ENCODE data around the gene TINAGL1. TPM values are rescaled to one million over a fixed set of nuclear protein-coding genes. Genes with fewer than 3 reads are reported as not detected.
"Not testable (repeated sequence)": the region's sequence is repeated elsewhere in the genome, so short reads cannot be mapped to it uniquely, and the experiment has no call there.

The TINAGL1 gene
- total RNA-seq, 1 donor from 2014 or later = 12.0 TPM

DNA sequence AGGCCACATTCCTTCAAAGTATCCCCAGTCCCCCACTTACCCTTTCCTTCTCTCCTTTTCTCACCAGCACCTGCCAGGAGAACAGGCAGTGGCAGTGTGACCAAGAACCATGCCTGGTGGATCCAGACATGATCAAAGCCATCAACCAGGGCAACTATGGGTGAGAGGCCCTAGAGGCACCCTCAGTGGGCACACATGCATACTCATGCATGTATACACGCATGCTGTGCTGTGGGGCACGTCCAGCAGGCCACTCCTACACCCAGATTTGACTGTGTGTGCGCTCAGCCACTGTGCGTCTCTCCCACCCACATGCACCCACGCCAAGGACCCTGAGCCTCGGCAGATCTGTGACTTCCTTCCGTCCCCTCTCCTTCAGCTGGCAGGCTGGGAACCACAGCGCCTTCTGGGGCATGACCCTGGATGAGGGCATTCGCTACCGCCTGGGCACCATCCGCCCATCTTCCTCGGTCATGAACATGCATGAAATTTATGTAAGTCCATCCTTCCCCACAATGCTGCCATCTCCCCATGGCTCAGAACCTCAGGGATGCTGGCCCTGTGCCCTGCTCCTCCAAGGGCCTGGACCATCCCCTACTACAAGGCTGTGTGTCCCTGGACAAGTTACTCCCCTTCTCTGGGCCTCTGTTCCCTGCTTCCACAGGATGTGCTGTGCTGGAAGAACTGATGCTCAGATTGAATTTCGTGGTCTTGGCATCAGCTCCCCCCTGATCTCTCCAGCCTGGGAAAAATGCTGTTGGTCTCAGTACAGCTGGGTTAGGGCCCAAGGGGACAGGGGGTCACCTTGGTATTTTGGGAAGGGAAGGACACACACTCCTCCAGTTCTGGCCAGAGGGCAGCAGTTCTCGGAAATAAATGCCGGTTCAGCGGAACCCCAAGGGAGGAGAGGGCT is 7.0 kb downstream of the TINAGL1 start:
- ATAC-seq (no peak), DNase-seq (ENCODE audit: low spot score) (peak; percentile 40)

DNA sequence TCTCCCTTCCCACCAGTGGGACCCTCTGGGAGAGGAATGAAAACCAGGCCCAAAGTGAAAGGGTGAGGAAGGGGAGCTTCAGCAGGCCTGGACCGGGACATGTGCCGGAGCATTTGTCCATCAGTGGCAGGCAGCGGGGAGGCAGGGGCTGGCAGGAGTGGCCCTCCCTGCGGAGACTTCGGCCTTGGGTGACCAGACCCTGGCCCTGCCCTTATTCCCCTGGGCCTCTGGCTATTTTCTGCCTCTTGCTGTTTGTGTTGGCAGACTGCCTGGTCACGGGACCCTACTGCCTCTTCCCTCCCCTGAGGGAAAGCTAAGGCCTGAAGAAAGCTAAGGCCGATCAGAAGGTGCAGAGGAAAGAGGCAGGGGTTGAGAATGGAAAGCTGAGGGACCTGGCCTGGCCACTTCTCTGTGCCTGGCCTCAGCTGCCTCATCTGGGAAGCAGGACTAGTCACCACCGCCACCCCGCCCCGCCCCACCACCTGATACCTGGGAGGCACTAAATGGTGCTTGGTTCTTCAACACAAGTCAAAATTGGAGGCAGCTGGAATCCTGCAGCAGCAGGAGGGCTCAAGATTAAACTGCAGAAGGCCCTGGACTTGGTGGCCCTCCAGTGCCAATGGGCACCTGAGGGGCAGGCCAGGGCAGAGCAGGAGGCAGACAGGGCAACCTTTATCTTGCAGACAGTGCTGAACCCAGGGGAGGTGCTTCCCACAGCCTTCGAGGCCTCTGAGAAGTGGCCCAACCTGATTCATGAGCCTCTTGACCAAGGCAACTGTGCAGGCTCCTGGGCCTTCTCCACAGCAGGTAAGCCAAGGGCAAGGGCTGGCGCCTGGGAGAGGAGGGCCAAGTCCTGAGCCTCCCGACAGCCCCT is 7.9 kb downstream of the TINAGL1 start:
- DNase-seq (ENCODE audit: low spot score) (peak; percentile 75), ATAC-seq (peak; percentile 58)

DNA sequence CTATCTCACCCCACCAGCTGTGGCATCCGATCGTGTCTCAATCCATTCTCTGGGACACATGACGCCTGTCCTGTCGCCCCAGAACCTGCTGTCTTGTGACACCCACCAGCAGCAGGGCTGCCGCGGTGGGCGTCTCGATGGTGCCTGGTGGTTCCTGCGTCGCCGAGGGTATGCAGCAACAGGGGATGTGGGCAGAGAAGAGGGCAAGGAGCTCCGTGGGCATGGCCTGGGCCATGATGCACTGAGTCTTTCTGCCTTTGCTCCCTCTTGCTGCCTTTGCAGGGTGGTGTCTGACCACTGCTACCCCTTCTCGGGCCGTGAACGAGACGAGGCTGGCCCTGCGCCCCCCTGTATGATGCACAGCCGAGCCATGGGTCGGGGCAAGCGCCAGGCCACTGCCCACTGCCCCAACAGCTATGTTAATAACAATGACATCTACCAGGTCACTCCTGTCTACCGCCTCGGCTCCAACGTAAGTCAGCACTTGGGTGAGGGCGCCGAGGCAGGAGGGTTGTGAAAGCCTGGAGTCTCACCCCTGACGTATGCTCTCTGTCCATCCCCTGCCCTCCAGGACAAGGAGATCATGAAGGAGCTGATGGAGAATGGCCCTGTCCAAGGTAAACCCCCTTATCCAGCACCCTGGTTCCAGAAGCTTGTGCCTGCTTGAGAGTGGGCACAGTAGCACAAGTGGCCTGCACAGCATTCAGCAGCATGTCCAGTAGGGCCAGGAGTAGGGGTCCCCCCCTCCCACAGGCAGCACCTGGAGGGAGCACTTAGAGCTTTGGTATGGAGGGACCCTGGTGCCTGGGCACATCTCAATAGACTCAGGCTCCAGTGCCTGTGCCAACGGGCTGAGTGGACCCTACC is 8.8 kb downstream of the TINAGL1 start:
- DNase-seq (ENCODE audit: low spot score) (no peak), ATAC-seq (no peak)

DNA sequence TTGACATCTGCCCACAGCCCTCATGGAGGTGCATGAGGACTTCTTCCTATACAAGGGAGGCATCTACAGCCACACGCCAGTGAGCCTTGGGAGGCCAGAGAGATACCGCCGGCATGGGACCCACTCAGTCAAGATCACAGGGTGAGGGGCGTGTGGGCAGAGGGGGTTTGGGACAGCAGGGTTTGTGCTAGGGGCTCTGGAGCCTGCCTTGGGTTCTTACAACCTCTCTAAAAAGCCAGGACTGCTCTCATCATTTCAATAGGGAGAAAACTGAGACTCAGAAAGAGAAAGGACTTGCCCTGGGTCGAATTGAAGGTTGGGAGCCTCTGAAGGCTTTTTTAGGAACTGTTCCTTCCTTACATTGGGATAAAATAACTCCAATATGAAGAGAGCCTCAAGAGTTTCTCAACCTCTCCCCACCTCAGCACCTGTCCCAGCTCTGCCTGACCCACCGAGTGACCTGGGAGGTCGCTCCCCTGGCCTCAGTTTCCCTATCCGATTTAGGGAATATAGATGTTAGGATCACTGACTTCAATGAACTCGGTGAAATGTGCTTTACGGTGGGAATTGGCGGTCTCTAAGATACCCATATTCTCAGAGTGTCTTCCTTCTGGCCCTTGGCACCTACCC is 9.5 kb downstream of the TINAGL1 start:
- no peak for DNase-seq (ENCODE audit: low spot score)
- no peak for ATAC-seq

DNA sequence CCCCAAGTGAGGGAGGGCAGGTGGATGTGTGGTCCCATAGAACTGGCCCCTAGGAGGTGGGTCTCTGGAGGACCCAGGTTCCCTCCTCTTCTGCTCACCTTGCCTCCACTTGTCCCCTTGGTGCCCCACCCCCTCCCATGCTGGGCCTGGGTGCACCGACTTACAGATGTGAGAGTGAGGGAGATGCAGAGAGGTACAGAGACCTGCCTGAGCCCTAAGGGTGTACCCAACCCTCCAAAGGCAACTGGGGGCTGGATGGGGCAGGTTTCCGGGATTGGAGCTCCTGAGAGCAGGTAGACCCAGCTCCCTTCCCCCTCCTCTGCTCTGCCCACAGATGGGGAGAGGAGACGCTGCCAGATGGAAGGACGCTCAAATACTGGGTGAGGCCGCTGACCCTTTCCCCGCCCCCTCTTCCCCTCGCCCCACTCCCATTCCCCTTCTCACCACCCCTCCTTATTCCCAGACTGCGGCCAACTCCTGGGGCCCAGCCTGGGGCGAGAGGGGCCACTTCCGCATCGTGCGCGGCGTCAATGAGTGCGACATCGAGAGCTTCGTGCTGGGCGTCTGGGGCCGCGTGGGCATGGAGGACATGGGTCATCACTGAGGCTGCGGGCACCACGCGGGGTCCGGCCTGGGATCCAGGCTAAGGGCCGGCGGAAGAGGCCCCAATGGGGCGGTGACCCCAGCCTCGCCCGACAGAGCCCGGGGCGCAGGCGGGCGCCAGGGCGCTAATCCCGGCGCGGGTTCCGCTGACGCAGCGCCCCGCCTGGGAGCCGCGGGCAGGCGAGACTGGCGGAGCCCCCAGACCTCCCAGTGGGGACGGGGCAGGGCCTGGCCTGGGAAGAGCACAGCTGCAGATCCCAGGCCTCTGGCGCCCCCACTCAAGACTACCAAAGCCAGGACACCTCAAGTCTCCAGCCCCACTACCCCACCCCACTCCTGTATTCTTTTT is 10.3 kb downstream of the TINAGL1 start:
- ATAC-seq (no peak), DNase-seq (ENCODE audit: low spot score) (no peak)

DNA sequence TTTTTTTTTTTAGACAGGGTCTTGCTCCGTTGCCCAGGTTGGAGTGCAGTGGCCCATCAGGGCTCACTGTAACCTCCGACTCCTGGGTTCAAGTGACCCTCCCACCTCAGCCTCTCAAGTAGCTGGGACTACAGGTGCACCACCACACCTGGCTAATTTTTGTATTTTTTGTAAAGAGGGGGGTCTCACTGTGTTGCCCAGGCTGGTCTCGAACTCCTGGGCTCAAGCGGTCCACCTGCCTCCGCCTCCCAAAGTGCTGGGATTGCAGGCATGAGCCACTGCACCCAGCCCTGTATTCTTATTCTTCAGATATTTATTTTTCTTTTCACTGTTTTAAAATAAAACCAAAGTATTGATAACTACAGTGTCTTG is 11.0 kb downstream of the TINAGL1 start:
- not testable (repeated sequence) for ATAC-seq; DNase-seq (ENCODE audit: low spot score)

DNA sequence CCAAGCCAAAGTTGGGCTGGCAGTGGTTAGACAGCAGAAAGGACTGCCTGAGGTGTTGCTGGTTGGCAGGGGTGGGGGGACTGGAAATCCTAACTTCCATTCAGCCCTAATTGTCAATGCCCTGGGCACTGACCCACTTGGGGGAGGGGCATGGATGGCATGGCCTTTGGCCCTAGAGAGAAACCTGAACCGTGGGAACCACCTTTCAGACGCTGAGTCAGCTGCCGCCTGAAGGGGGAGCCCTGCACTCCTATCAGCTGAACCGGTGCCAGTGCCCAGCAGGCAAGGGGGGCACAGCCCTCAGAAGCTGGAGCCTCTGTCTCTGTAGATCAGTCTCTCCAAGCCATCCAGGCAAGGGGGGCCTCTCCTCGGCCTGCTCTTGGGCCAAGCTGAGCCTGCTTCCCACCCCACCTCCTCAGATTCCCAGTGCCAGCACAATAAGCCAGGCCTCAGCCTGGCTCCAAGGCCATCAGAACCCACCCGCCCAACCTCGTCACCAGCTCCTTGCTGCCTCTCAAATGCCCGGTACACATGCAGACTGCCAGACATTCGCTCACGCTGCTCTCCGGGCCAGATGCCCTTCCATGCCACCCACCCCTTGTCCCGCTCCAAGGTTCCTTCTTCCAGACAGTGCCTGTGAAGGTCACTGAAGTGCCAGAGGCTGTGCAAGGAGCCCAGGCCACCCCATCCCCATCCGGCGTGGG is 11.6 kb downstream of the TINAGL1 start:
- ATAC-seq = peak; percentile 80
- peak; percentile 65 for DNase-seq (ENCODE audit: low spot score)

DNA sequence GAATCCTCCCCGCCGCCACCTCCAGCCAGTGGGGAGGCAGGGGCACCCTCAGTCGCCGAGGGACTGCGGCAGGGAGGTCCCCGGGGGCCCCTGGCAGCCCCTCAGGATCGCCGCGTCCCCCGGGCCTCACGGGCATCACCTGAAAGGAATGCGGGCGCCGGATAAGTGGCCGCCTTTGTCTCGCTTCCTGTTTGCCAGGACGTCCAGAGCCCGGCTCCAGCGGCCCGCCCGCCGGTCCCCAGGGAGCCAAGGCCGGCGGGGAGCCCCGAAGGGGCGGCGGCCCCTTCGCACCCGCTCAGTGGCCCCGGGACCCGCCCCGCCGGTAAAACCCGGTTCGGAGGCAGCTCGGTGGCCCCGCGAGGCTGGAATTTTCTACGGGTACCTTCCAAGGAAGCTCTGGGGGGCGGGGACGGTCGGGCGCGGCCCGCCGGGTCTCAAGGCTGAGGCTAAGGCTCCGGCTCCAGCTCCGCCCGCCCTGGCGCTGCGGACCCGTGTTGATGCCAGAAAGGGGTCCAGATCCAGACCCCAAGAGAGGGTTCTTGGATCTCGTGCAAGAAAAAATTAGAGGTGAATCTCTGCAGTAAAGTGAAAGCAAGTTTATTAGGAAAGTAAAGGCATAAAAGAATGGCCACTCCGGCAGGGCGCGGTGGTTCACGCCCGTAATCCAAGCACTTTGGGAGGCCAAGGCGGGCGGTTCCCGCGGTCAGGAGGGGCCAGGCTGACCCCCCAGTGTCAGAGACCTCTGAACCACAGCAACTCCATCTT is 12.6 kb downstream of the TINAGL1 start:
- DNase-seq (ENCODE audit: low spot score) = peak; percentile 48
- peak; percentile 14 for ATAC-seq

DNA sequence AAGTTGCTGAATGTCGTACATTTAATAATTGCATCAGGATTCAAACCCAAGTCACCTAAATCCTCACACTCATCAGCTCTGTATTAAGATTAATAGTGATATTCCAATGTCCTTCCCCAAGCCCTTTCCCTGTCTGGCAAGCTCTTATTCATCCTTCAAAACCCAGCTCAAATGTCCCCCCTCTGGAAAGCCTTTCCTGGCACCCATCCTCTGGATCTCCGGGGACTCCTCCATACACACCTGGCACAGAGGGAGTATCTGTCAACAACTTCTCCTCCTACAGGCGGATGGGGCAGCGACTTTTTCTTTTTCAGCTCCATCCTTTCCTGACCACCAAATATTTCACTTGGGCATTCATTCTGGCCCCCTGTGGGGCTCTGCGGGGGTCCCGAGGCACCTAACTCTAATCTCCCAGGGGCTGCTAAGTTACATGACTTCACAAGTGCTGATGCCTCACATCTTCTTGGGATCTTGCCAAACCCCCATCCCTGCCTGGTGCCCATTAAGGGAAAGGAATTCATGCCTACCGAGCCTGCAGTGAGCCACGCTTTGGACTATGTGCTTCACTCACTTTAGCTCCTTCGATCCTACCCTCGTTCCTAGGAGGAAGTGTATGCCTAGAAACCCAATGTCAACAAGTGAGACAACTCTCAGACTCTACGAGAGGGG is 15.2 kb downstream of the TINAGL1 start:
- no peak for ATAC-seq

DNA sequence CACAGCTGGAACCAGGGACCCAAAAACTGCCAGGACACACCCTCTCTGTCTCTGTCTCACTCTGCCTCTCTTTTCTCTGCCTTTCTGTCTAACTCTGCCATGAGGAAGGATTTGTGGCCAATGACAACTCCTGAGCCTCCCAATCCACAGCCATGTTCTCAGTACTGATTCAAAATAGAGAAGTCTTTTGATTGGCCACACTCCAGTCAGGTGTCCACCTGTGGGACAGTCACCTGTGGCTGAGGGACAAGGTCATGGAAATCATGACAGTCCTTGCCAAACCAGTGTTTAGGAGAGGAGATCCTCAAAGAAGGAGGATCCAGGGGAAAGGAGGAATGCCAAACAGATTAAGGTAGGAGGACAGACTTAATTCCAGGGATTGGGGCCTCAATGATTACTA is 15.8 kb downstream of the TINAGL1 start:
- no peak for ATAC-seq

More for the DNA sequence above, 15.2 kb downstream of the TINAGL1 start:
- no peak for DNase-seq (ENCODE audit: low spot score)

DNA sequence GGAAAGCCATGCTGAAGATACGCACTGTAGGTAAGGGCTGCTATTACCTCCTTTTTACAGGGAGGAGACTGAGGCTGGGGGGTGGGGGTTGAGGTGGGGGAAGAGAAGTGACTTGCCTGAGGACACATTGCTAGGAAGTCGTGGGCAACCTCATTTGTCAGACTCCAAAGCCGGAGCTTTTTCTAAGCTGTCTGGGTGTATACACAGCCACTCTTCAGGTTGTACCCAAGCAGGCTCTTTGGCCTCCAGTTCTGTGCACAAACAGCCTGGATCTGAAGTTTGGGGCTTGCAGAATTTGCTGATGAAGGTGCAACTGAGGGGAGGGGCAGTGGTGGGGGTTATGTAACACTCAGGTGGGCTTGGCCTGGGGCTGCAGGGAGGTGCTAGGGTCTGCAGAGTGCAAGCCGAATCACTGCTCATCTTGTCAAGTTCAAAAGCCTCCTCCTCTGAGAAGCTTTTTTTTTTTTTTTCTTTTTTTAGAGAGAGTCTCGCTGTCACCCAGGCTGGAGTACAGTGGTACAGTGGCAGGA is 16.9 kb downstream of the TINAGL1 start:
- ATAC-seq (no peak), DNase-seq (ENCODE audit: low spot score) (no peak)

More for the DNA sequence above, 15.8 kb downstream of the TINAGL1 start:
- no peak for DNase-seq (ENCODE audit: low spot score)

DNA sequence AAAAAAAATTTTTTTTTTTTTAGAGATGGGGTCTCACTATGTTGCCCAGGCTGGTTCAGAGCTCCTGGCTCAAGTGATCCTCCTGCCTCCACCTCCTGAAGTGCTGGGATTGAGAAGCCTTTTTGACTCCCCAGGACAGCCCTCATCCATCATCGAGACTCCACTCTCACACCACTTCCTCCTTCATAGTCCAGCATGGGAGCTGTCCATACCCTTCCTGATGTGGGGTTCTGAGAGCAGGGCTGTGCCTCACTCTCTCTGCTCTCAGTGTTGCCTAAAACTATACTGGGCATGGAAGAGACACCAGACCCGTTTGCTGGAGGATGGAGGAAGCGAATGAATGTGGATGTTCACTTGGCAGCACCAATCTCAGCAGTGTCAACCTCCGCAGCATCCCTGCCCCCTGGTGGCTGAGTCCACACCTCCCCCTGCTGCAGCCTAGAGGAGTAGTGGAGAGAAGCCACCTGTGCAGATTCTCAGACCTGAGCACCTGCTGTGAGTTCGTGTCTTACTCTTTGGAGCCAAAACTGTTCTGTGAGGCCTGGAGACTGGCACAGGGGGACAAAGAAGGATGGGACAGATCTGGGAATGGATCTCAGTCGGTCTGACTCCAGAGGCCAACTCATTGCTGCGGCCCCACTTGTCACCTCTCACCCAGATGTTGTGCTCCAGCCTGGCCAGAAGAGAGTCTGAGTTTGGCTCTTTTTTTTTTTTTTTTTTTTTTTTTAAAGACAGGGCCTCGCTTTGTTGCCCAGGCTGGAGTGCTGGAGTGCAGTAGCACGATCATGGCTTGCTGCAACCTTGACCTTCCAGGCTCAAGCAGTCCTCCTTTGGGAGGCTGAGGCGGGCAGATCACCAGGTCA is 17.7 kb downstream of the TINAGL1 start:
- ATAC-seq (peak; percentile 98), DNase-seq (ENCODE audit: low spot score) (peak; percentile 75)

DNA sequence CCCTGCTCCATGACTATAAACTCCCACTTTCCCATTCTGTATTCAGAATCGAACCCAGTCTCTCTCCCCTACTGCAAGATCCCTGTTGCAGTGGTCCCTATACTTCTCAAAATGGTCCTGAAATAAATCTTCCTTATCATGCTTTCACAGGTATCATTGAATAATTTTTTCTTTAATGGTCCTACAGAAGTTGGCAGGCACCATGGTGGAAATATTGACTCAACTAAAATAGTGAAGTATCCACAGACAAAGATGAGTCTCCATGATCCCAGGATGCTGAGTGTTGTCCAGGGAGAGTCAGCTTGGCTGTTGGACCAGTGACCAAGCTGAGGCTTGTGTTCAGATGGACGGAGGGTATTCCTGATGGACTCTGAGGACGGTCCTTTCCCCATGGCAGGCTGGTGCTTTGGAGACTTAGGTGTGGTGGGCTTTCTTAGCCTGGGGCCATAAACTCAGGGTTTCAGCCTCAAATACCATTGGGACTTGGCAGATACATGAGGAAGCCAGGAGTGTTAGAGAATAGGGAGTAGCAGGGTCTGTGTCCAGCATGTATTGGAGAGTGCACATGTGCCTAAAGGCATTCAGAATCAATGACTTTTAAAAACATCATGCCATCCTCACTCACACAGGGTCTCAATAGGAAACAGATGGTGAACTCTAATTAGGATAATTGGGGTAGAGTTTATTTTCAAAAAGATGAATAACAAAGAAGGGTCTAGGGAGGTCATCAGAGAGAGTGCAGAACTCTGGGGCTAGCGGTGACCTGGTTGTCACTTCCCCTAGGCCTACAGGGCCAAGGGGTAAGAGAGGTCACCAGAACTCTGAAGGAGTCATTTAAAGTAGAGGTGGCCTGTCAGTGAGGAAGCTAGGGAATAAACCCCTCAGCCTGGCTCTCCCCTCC is 19.8 kb downstream of the TINAGL1 start:
- DNase-seq (ENCODE audit: low spot score) = peak; percentile 26
- peak; percentile 29 for ATAC-seq

DNA sequence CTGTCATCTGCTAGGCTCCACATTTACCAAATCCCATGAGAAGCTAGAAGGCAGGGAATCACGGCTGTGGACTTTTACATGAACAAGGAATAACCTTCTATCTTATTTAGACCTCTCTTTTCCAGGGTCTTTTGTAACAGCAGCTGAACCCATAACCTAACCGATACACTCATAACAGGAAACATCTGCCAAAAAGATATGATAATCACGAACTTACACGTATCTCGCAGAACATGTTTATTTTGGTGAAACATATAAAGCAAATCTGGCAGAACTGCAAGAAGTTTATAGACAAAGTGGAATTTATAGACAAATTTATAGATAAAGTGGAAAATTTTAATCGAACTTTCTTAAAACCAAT is 20.4 kb downstream of the TINAGL1 start:
- ATAC-seq (no peak), DNase-seq (ENCODE audit: low spot score) (no peak)

DNA sequence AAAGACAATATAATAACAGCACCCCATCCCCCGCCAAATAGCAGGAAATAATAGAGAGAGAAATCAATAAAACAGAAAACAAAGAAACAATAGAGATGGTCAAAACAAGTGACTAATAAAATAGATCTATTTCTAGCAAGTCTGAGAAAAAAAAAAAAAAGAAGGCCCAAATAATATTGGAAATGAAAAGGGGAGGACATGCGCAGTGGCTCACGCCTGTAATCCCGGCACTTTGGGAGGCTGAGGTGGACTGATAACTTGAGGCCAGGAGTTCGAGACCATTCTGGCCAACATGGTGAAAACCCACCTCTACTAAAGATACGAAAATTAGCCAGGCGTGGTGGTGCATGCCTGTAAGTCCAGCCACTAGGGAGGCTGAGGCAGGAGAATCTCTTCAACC is 22.7 kb downstream of the TINAGL1 start:
- no peak for ATAC-seq
- no peak for DNase-seq (ENCODE audit: low spot score)
